Esophagus muscularis mucosa (tissue), 4 donors: ENCODE results near the gene TBC1D9B. TPM values are rescaled to one million over a fixed set of nuclear protein-coding genes. Genes with fewer than 3 reads are reported as not detected.

Source experiments
- DNase-seq: peaks from one replicate; pipeline ENCODE4 v3.0.0-alpha.2; 2017; ENCODE audit errors: extremely low spot score
- H3K27ac ChIP-seq, 4 donors: fragments of 200-600 bp; sonication (generic); replicated peaks in 1 of 4; 1 replicate in 3 of 4; 2 replicates in 1 of 4; pipeline ENCODE4 v1.5.1; 2016 to 2019; ENCODE audit warnings: mild to moderate bottlenecking in 1 of 4
- H3K27me3 ChIP-seq, 4 donors: fragments of 200-600 bp; sonication (generic); one replicate each; pipeline versions ENCODE4 v1.5.1 to v1.6.0; 2016 to 2019
- H3K36me3 ChIP-seq, 4 donors: fragments of 200-600 bp; sonication (generic); one replicate each; pipeline ENCODE4 v1.5.1; 2016 to 2019
- H3K4me1 ChIP-seq, 4 donors: fragments of 200-600 bp; sonication (generic); one replicate each; pipeline ENCODE4 v1.5.1; 2016 to 2019
- H3K4me3 ChIP-seq, 4 donors: fragments of 200-600 bp; sonication (generic); 1 replicate in 2 of 4; 2 replicates in 2 of 4; pipeline ENCODE4 v1.5.1; 2016 to 2019; ENCODE audit warnings: mild to moderate bottlenecking in 4 of 4, moderate library complexity in 1 of 4
- H3K9me3 ChIP-seq, 4 donors: fragments of 200-600 bp; sonication (generic); 1 replicate in 3 of 4; 2 replicates in 1 of 4; pipeline ENCODE4 v1.5.1; 2016 to 2019
- CTCF ChIP-seq, 3 experiments: fragments of 200-600 bp in 2 of 3; fragments of 450-650 bp in 1 of 3; sonication (generic) in 2 of 3; IDR thresholded peaks; one replicate each; pipeline ENCODE4 v1.5.1; 2017 to 2019; ENCODE audit warnings: antibody characterized with exemption in 3 of 3, mild to moderate bottlenecking in 2 of 3, moderate library complexity in 1 of 3
- EP300 ChIP-seq: sonication (generic); formaldehyde crosslinking; IDR thresholded peaks from one replicate; pipeline ENCODE4 v1.6.1; 2017; ENCODE audit warnings: antibody characterized with exemption
- POLR2A ChIP-seq: fragments of 450-650 bp; IDR thresholded peaks from one replicate; pipeline ENCODE4 v1.6.1; 2017; ENCODE audit warnings: antibody characterized with exemption, moderate library complexity, mild to moderate bottlenecking, low read depth
- POLR2AphosphoS5 ChIP-seq, 2 donors: sonication (generic); formaldehyde crosslinking; IDR thresholded peaks; one replicate each; pipeline ENCODE4 v1.6.1; 2017; ENCODE audit warnings: antibody characterized with exemption in 2 of 2
- WGBS: methylation state at CpG from one replicate; pipeline ENCODE4 v1.1.5; 2018; 5-methylcytosine and 5-hydroxymethylcytosine counted together
- intact Hi-C: fragments of 100-400 bp; cut with DNase I; formaldehyde crosslinking; loops from one replicate; pipeline ENCODE4 v1.15.1; 2023
- small RNA-seq, 3 donors: library from RNA; depleted of rRNA; stranded (forward); fragments of <200 nt; gene quantifications; one replicate each; pipeline ENCODE3, GENCODE V24; 2016
- total RNA-seq, 4 donors: library from RNA; depleted of rRNA; stranded (reverse); fragments of >200 nt; gene quantifications; one replicate each; pipeline versions ENCODE4 v1.1.0 to v1.2.1, GENCODE V29; 2016

The TBC1D9B gene
- total RNA-seq, 4 donors from 2014 or later: 80.2 to 229 (median 143) TPM

DNA sequence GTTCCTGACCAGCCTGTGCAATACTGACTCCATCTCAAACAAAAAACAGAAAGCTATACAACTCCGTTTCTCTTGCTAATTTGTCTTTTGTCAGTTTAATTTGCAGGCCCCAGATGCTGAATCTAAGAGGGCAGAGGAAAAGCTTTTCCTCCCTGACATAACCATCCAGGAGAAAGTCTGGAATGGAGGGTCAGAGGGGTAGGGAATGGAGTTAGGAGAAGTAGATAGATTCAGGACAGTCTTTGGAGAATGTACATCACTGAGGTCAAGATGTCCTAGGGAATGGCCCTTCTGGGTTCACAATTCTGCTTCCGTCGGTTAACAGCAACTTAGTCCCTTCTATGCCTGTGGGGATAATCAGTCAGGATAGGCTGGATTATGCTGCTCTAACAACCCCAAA, 93.6 kb downstream of the TBC1D9B start:
- no peak for TF ChIP-seq EP300
- TF ChIP-seq POLR2AphosphoS5 (IDR thresholded peaks at IDR 0.05): no peak
- no peak for TF ChIP-seq POLR2A
- TF ChIP-seq CTCF (IDR thresholded peaks at IDR 0.05): no peak
- Histone ChIP-seq H3K4me1 (peaks cover 17 to 29% (median 28%) of the 10 kb centered on the region in 4 donors), H3K36me3 (peaks cover 0 to 15% (median 11%) of the 10 kb centered on the region in 4 donors), H3K4me3 (no peak overlapping the region), H3K27me3 (no peaks in the 10 kb centered on the region), H3K27ac (no peak overlapping the region), H3K9me3 (no peaks in the 10 kb centered on the region)
- intact Hi-C loops: no loop called here
- DNase-seq: no peak
- WGBS: 81% methylated on average over 3 of the region's 3 CpGs

- H3K27ac ChIP-seq: no peak overlapping the region
- peaks cover 0 to 15% (median 11%) of the 10 kb centered on the region in 4 donors for H3K36me3 ChIP-seq
- no peak for DNase-seq
- H3K27me3 ChIP-seq: no peaks in the 10 kb centered on the region
- intact Hi-C loops: no loop called here
- H3K4me1 ChIP-seq: peaks cover 10 to 21% (median 20%) of the 10 kb centered on the region in 4 donors
- H3K9me3 ChIP-seq: no peaks in the 10 kb centered on the region
- TF ChIP-seq POLR2A: no peak
- no peak for TF ChIP-seq CTCF (IDR thresholded peaks at IDR 0.05)
- TF ChIP-seq EP300: no peak
- no peak for TF ChIP-seq POLR2AphosphoS5 (IDR thresholded peaks at IDR 0.05)
- H3K4me3 ChIP-seq: no peak overlapping the region
- 96% methylated on average over 5 of the region's 5 CpGs for WGBS
Measured at GRCh38 chr5:179812997-179813607, 94.6 kb downstream of the TBC1D9B start.

- H3K9me3 ChIP-seq: no peaks in the 10 kb centered on the region
- DNase-seq: no peak
- H3K27ac ChIP-seq: no peak overlapping the region
- TF ChIP-seq POLR2AphosphoS5 (IDR thresholded peaks at IDR 0.05): no peak
- TF ChIP-seq CTCF (IDR thresholded peaks at IDR 0.05): no peak
- TF ChIP-seq POLR2A: no peak
- no peak for TF ChIP-seq EP300
- intact Hi-C loops: no loop called here
- peaks cover 8 to 21% (median 20%) of the 10 kb centered on the region in 4 donors for H3K4me1 ChIP-seq
- no peak overlapping the region for H3K4me3 ChIP-seq
- 97% methylated on average over 18 of the region's 27 CpGs for WGBS
- peaks cover 0 to 15% (median 11%) of the 10 kb centered on the region in 4 donors for H3K36me3 ChIP-seq
- no peaks in the 10 kb centered on the region for H3K27me3 ChIP-seq
Measured at GRCh38 chr5:179812135-179812825, 95.4 kb downstream of the TBC1D9B start.

Small RNA genes within 50 kb of the gene (small RNA-seq; reads per million reads assigned to genes)
- 0 reads per million in 3 donors for gene RF00019

Other genes with a start within 250 kb of the TBC1D9B start
- not detected for gene CBY3, start 226.9 kb downstream of the TBC1D9B start, total RNA-seq
- gene CANX, start 208.9 kb downstream of the TBC1D9B start, total RNA-seq: 100 to 1,000 TPM; 230 to 403 (median 321) TPM
- gene MAML1, start 175.1 kb downstream of the TBC1D9B start, total RNA-seq: 10 to 100 TPM; 21.4 to 60.9 (median 36.4) TPM
- 10 to 100 TPM in 3 of 4 donors, 1 to 10 TPM in 1; 7.9 to 15.2 (median 12.8) TPM for gene LTC4S, start 113.9 kb downstream of the TBC1D9B start, total RNA-seq
- 10 to 100 TPM; 47.1 to 70.6 (median 59.2) TPM for gene MGAT4B, start 101.0 kb downstream of the TBC1D9B start, total RNA-seq
- gene SQSTM1, start 87.0 kb downstream of the TBC1D9B start, total RNA-seq: 100 to 1,000 TPM; 333 to 453 (median 392) TPM
- 10 to 100 TPM; 21.2 to 34.2 (median 23.3) TPM for gene MRNIP, start 49.1 kb downstream of the TBC1D9B start, total RNA-seq
- 100 to 1,000 TPM in 3 of 4 donors, 10 to 100 TPM in 1; 98.4 to 136 (median 108) TPM for gene RNF130, start 163.9 kb upstream of the TBC1D9B start, total RNA-seq